GM12878 (cell line): ENCODE data around the gene ASGR1. TPM values are rescaled to one million over a fixed set of nuclear protein-coding genes. Genes with fewer than 3 reads are reported as not detected.

ENCODE experiments used
- CBX3 ChIP-seq: fragments of 200-600 bp; sonication (generic); IDR thresholded peaks from 2 replicates; pipeline ENCODE4 v1.6.1; 2016; ENCODE audit warnings: low read depth, borderline replicate concordance
- CHD2 ChIP-seq: IDR thresholded peaks from 2 replicates; pipeline ENCODE4 v1.6.1; 2011; ENCODE audit warnings: low read depth, low read length, improper control_type of control experiment, borderline replicate concordance
- EGR1 ChIP-seq, 2 experiments: IDR thresholded peaks; 1 replicate in 1 of 2; 2 replicates in 1 of 2; pipeline ENCODE4 v1.6.1; 2011 to 2012; ENCODE audit warnings: low read depth in 2 of 2, low read length in 2 of 2, borderline replicate concordance in 1 of 2, mild to moderate bottlenecking in 1 of 2, moderate library complexity in 1 of 2
- EZH2 ChIP-seq: IDR thresholded peaks from 2 replicates; pipeline ENCODE4 v1.6.1; 2012; ENCODE audit warnings: low read depth, mild to moderate bottlenecking, control low read depth, inconsistent platforms, low read length, borderline replicate concordance; ENCODE audit not compliant: control insufficient read depth
- FOXK2 ChIP-seq: fragments of 450-650 bp; IDR thresholded peaks from 2 replicates; pipeline ENCODE4 v1.6.1; 2017; ENCODE audit warnings: mild to moderate bottlenecking, moderate library complexity
- IKZF1 ChIP-seq: fragments of 450-650 bp; conservative IDR thresholded peaks from 2 replicates; pipeline ENCODE4 v1.6.1; 2017; ENCODE audit warnings: antibody characterized with exemption, mild to moderate bottlenecking
- IKZF2 ChIP-seq, 2 experiments: fragments of 450-650 bp; IDR thresholded peaks; 2 replicates each; pipeline ENCODE4 v1.6.1; 2017; ENCODE audit warnings: mild to moderate bottlenecking in 2 of 2, moderate library complexity in 2 of 2
- LARP7 ChIP-seq: fragments of 450-650 bp; IDR thresholded peaks from 2 replicates; pipeline ENCODE4 v1.6.1; 2017; ENCODE audit warnings: mild to moderate bottlenecking
- NFXL1 ChIP-seq: fragments of 450-650 bp; IDR thresholded peaks from 2 replicates; pipeline ENCODE4 v1.6.1; 2017; ENCODE audit warnings: antibody characterized with exemption, mild to moderate bottlenecking, borderline replicate concordance
- NFYB ChIP-seq: IDR thresholded peaks from 2 replicates; pipeline ENCODE4 v1.6.1; 2011; ENCODE audit warnings: low read depth, mild to moderate bottlenecking, low read length, improper control_type of control experiment, moderate library complexity; ENCODE audit not compliant: insufficient read depth
- NRF1 ChIP-seq: conservative IDR thresholded peaks from 2 replicates; pipeline ENCODE4 v1.6.1; 2011; ENCODE audit warnings: mild to moderate bottlenecking, low read depth, low read length, improper control_type of control experiment
- PAX8 ChIP-seq: fragments of 450-650 bp; IDR thresholded peaks from 2 replicates; pipeline ENCODE4 v1.6.1; 2017; ENCODE audit warnings: mild to moderate bottlenecking, moderate library complexity
- POLR2A ChIP-seq: IDR thresholded peaks from 2 replicates; pipeline ENCODE4 v1.6.1; 2011; ENCODE audit warnings: low read depth, mild to moderate bottlenecking, low read length
- STAT3 ChIP-seq: IDR thresholded peaks from 2 replicates; pipeline ENCODE4 v1.6.1; 2011; ENCODE audit warnings: low read depth, low read length, improper control_type of control experiment
- TARDBP ChIP-seq: IDR thresholded peaks from 2 replicates; pipeline ENCODE4 v1.6.1; 2016; ENCODE audit warnings: borderline replicate concordance
- WRNIP1 ChIP-seq: IDR thresholded peaks from 2 replicates; pipeline ENCODE4 v1.6.1; 2011; ENCODE audit warnings: low read depth, low read length, improper control_type of control experiment, borderline replicate concordance
- ZBED1 ChIP-seq: IDR thresholded peaks from 2 replicates; pipeline ENCODE4 v1.6.1; 2016; ENCODE audit warnings: borderline replicate concordance
- ZNF207 ChIP-seq: fragments of 450-650 bp; IDR thresholded peaks from 2 replicates; pipeline ENCODE4 v1.6.1; 2014; ENCODE audit warnings: antibody characterized with exemption, mild to moderate bottlenecking, borderline replicate concordance
- ZNF274 ChIP-seq: IDR thresholded peaks from one replicate; pipeline ENCODE4 v1.8.0; 2011; ENCODE audit not compliant: insufficient read length, insufficient read depth
- polyA plus RNA-seq, 11 experiments: library from polyadenylated mRNA; depleted of rRNA in 4 of 11; unstranded in 6 of 11; stranded (reverse) in 5 of 11; fragments of >200 nt; fragmentation: Nextera tagmentation in 4 of 11; fragmentation: Illumina TruSeq in 1 of 11; extraction: Ambion mirVana in 4 of 11; extraction: Trizol in 1 of 11; gene quantifications; 1 replicate in 1 of 11; 2 replicates in 10 of 11; pipeline versions ENCODE4 v1.2.1 to v1.2.3, GENCODE V29; 2011 to 2016; ENCODE audit warnings: inconsistent platforms in 2 of 11, missing spikeins in 2 of 11, low read depth in 1 of 11
- total RNA-seq, 4 experiments: library from RNA; depleted of rRNA in 3 of 4; stranded (reverse); fragments of >200 nt in 3 of 4; fragmentation: Illumina TruSeq in 1 of 4; extraction: Trizol in 1 of 4; gene quantifications; 2 replicates each; pipeline versions ENCODE4 v1.2.1 to v1.2.3, GENCODE V29; 2013 to 2021
- TF ChIP-seq, protein P1 (sequence below): fragments of 450-650 bp; IDR thresholded peaks from 2 replicates; pipeline ENCODE4 v1.6.1; 2018; ENCODE audit warnings: mild to moderate bottlenecking, low read depth, moderate library complexity; ENCODE audit not compliant: partially characterized antibody
- TF ChIP-seq, protein P2 (sequence below): fragments of 450-650 bp; IDR thresholded peaks from 2 replicates; pipeline ENCODE4 v1.6.1; 2017; ENCODE audit warnings: antibody characterized with exemption, mild to moderate bottlenecking, moderate library complexity

The ASGR1 gene
- total and polyA plus RNA-seq, 10 of the 15 experiments (the other 5 are each of a cell fraction or from before 2014, with no cell fraction given), result 0.06 to 0.34 (median 0.14) TPM; not detected in 6

DNA sequence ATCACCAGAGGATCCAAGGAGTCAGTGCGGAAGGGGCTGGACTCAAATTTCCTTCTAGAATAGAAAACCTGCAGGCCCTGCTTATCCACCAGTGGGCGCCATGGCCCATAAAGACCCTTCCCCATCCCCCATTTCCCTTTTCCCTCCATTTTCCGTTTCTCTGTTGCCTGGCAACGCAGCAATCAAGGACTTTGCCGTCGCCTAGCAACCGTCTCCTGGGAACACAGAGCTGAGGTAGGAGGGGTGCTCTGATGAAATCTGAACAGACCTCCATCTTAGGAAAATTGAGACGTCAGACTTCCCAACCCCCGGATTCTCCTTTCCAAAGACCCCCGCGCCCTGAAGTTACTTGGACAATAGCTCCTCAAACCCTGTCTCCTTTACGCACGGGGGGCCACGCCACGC, 34.7 kb upstream of the ASGR1 start (continued):
- TF ChIP-seq ZNF207 (peak; percentile 84), ZBED1 (no peak), CHD2 (peak; percentile 53; the same call in 1 of the 2 replicates), NRF1 (no peak), EZH2 (no peak), LARP7 (peak; percentile 43; the same call in 1 of the 2 replicates), CBX3 (no peak), EGR1 (IDR thresholded peaks at IDR 0.05; ENCODE audit: borderline replicate concordance in 1 of 2, low read depth in 2 of 2, low read length in 2 of 2) (no peak), NFXL1 (no peak), NFYB (no peak), FOXK2 (no peak), POLR2A (no peak), ZNF274 (no peak), IKZF2 (IDR thresholded peaks at IDR 0.05) (0 out of 4 replicates have a peak, but pooled peaks of 1 of the 2 experiments have one; percentile 6), PAX8 (no peak), IKZF1 (no peak), STAT3 (no peak), TARDBP (no peak), WRNIP1 (no peak)
- TF ChIP-seq, protein P1, sequence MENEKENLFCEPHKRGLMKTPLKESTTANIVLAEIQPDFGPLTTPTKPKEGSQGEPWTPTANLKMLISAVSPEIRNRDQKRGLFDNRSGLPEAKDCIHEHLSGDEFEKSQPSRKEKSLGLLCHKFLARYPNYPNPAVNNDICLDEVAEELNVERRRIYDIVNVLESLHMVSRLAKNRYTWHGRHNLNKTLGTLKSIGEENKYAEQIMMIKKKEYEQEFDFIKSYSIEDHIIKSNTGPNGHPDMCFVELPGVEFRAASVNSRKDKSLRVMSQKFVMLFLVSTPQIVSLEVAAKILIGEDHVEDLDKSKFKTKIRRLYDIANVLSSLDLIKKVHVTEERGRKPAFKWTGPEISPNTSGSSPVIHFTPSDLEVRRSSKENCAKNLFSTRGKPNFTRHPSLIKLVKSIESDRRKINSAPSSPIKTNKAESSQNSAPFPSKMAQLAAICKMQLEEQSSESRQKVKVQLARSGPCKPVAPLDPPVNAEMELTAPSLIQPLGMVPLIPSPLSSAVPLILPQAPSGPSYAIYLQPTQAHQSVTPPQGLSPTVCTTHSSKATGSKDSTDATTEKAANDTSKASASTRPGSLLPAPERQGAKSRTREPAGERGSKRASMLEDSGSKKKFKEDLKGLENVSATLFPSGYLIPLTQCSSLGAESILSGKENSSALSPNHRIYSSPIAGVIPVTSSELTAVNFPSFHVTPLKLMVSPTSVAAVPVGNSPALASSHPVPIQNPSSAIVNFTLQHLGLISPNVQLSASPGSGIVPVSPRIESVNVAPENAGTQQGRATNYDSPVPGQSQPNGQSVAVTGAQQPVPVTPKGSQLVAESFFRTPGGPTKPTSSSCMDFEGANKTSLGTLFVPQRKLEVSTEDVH, result no peak
- TF ChIP-seq, protein P2, sequence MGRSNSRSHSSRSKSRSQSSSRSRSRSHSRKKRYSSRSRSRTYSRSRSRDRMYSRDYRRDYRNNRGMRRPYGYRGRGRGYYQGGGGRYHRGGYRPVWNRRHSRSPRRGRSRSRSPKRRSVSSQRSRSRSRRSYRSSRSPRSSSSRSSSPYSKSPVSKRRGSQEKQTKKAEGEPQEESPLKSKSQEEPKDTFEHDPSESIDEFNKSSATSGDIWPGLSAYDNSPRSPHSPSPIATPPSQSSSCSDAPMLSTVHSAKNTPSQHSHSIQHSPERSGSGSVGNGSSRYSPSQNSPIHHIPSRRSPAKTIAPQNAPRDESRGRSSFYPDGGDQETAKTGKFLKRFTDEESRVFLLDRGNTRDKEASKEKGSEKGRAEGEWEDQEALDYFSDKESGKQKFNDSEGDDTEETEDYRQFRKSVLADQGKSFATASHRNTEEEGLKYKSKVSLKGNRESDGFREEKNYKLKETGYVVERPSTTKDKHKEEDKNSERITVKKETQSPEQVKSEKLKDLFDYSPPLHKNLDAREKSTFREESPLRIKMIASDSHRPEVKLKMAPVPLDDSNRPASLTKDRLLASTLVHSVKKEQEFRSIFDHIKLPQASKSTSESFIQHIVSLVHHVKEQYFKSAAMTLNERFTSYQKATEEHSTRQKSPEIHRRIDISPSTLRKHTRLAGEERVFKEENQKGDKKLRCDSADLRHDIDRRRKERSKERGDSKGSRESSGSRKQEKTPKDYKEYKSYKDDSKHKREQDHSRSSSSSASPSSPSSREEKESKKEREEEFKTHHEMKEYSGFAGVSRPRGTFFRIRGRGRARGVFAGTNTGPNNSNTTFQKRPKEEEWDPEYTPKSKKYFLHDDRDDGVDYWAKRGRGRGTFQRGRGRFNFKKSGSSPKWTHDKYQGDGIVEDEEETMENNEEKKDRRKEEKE, result no peak
- TF ChIP-seq, all 136 proteins: peak for 19
